HEK293 (cell line): Measurements from ENCODE around the gene TRIM40.

Experiments
- CTCF ChIA-PET: fragments of 350-600 bp; formaldehyde crosslinking; extraction: SDS; loops from one replicate; lab custom pipeline; 2021; ENCODE audit warnings: antibody characterized with exemption; lab: Yijun Ruan, JAX
- POLR2A ChIA-PET: fragments of 300-600 bp; formaldehyde crosslinking; extraction: SDS; loops from one replicate; lab custom pipeline; 2020; ENCODE audit warnings: antibody characterized with exemption, inconsistent platforms; lab: Yijun Ruan, JAX
- H3K27ac ChIP-seq: fragments of 200-500 bp; sonication (Bioruptor generic); 2 replicates; pipeline ENCODE4 v1.5.1; 2014; ENCODE audit warnings: low read depth, low read length, control low read depth, inconsistent platforms; ENCODE audit errors: extremely low read depth
- H3K36me3 ChIP-seq, 2 experiments: fragments of 200-500 bp in 1 of 2; sonication (Bioruptor generic) in 1 of 2; 1 replicate in 1 of 2; 2 replicates in 1 of 2; pipeline ENCODE4 v1.5.1; 2014 to 2017; ENCODE audit warnings: inconsistent platforms in 2 of 2, low read length in 2 of 2; ENCODE audit not compliant: control insufficient read depth in 2 of 2, insufficient read depth in 1 of 2
- H3K4me1 ChIP-seq: fragments of 200-500 bp; sonication (Bioruptor generic); 2 replicates; pipeline ENCODE4 v1.5.1; 2014; ENCODE audit warnings: mild to moderate bottlenecking, low read length, inconsistent platforms; ENCODE audit not compliant: control insufficient read depth, insufficient read depth
- H3K4me3 ChIP-seq: 2 replicates; pipeline ENCODE4 v1.5.1; 2011; ENCODE audit warnings: low read depth, mild to moderate bottlenecking, control low read depth, low read length, moderate library complexity
- H3K9me3 ChIP-seq: fragments of 200-500 bp; sonication (Bioruptor generic); 2 replicates; pipeline ENCODE4 v1.5.1; 2014; ENCODE audit warnings: low read depth, low read length, inconsistent platforms; ENCODE audit not compliant: control insufficient read depth, insufficient read depth
- KLF8 ChIP-seq: fragments of 450-650 bp; formaldehyde crosslinking; IDR thresholded peaks from 2 replicates; pipeline ENCODE4 v1.5.1; 2016; ENCODE audit warnings: missing biosample characterization, missing genetic modification characterization
- SCRT2 ChIP-seq: fragments of 450-650 bp; formaldehyde crosslinking; IDR thresholded peaks from 2 replicates; pipeline ENCODE4 v1.5.1; 2016; ENCODE audit warnings: missing biosample characterization, missing genetic modification characterization
- ZBTB10 ChIP-seq: fragments of 450-650 bp; formaldehyde crosslinking; IDR thresholded peaks from 2 replicates; pipeline ENCODE4 v1.5.1; 2016; ENCODE audit warnings: missing biosample characterization, missing genetic modification characterization
- ZBTB20 ChIP-seq: fragments of 450-650 bp; formaldehyde crosslinking; IDR thresholded peaks from 2 replicates; pipeline ENCODE4 v1.5.1; 2016; ENCODE audit warnings: missing biosample characterization, missing genetic modification characterization
- ZFHX2 ChIP-seq: fragments of 450-650 bp; formaldehyde crosslinking; conservative IDR thresholded peaks from 2 replicates; pipeline ENCODE4 v1.5.1; 2016; ENCODE audit warnings: missing biosample characterization, missing genetic modification characterization
- ZNF121 ChIP-seq: fragments of 450-650 bp; formaldehyde crosslinking; IDR thresholded peaks from 2 replicates; pipeline ENCODE4 v1.5.1; 2016; ENCODE audit warnings: missing biosample characterization, missing genetic modification characterization
- ZNF140 ChIP-seq: fragments of 450-650 bp; formaldehyde crosslinking; IDR thresholded peaks from 2 replicates; pipeline ENCODE4 v1.5.1; 2016; ENCODE audit warnings: missing biosample characterization, missing genetic modification characterization
- ZNF18 ChIP-seq: fragments of 450-650 bp; formaldehyde crosslinking; IDR thresholded peaks from 2 replicates; pipeline ENCODE4 v1.5.1; 2016; ENCODE audit warnings: missing biosample characterization, missing genetic modification characterization
- ZNF24 ChIP-seq: fragments of 450-650 bp; formaldehyde crosslinking; IDR thresholded peaks from 2 replicates; pipeline ENCODE4 v1.5.1; 2016; ENCODE audit warnings: missing biosample characterization, missing genetic modification characterization
- ZNF521 ChIP-seq: fragments of 450-650 bp; formaldehyde crosslinking; IDR thresholded peaks from 2 replicates; pipeline ENCODE4 v1.5.1; 2017; ENCODE audit warnings: missing biosample characterization, mild to moderate bottlenecking, missing genetic modification characterization
- ZNF529 ChIP-seq: fragments of 450-650 bp; formaldehyde crosslinking; IDR thresholded peaks from 2 replicates; pipeline ENCODE4 v1.5.1; 2017; ENCODE audit warnings: missing genetic modification characterization, missing biosample characterization; ENCODE audit not compliant: insufficient replicate concordance
- ZNF549 ChIP-seq: fragments of 450-650 bp; IDR thresholded peaks from 2 replicates; pipeline ENCODE4 v1.5.1; 2018; ENCODE audit warnings: missing biosample characterization, missing genetic modification characterization, mild to moderate bottlenecking, inconsistent platforms, moderate library complexity
- ZNF596 ChIP-seq: fragments of 450-650 bp; IDR thresholded peaks from 2 replicates; pipeline ENCODE4 v1.5.0; 2018; ENCODE audit warnings: missing biosample characterization, mild to moderate bottlenecking, missing genetic modification characterization, moderate library complexity
- ZNF626 ChIP-seq: fragments of 450-650 bp; sonication (Bioruptor Pico); formaldehyde crosslinking; IDR thresholded peaks from 2 replicates; pipeline ENCODE4 v1.5.1; 2018; ENCODE audit warnings: missing biosample characterization, missing genetic modification characterization, inconsistent platforms
- ZNF645 ChIP-seq: fragments of 450-650 bp; formaldehyde crosslinking; IDR thresholded peaks from 2 replicates; pipeline ENCODE4; 2016; ENCODE audit warnings: missing biosample characterization, missing genetic modification characterization
- ZNF701 ChIP-seq: fragments of 450-650 bp; formaldehyde crosslinking; IDR thresholded peaks from 2 replicates; pipeline ENCODE4 v1.5.1; 2016; ENCODE audit warnings: missing biosample characterization, missing genetic modification characterization
- TF ChIP-seq, protein P1 (sequence below): fragments of 450-650 bp; formaldehyde crosslinking; IDR thresholded peaks from 2 replicates; pipeline ENCODE4 v1.5.1; 2016; ENCODE audit warnings: missing biosample characterization, missing genetic modification characterization
- TF ChIP-seq, protein P2 (sequence below): fragments of 450-650 bp; formaldehyde crosslinking; IDR thresholded peaks from 2 replicates; pipeline ENCODE4 v1.5.1; 2016; ENCODE audit warnings: missing biosample characterization, missing genetic modification characterization

Gene TRIM40

GRCh38 chr6:30150671-30151395, 14.9 kb downstream of the TRIM40 start:
- Histone ChIP-seq H3K9me3 (no peaks in the 10 kb centered on the region), H3K4me1 (peaks cover 17% of the 10 kb centered on the region), H3K36me3 (no peaks in the 10 kb centered on the region), H3K27ac (no peak overlapping the region), H3K4me3 (no peak overlapping the region)
- ChIA-PET CTCF (interaction anchor here (1.5 to 6.3 kb wide), 2 partner anchors 12 to 19 kb away, joined by 5 to 80 read pairs; no protein-coding TSS in a partner anchor), POLR2A (no interaction called here)
- TF ChIP-seq ZNF645 (tag by site-specific recombination) (no peak), ZNF596 (tag by site-specific recombination) (no peak), ZNF626 (tag by site-specific recombination) (no peak), SCRT2 (tag by site-specific recombination) (no peak), KLF8 (tag by site-specific recombination) (no peak), ZNF121 (tag by site-specific recombination) (no peak), ZNF549 (tag by site-specific recombination) (no peak)

DNA sequence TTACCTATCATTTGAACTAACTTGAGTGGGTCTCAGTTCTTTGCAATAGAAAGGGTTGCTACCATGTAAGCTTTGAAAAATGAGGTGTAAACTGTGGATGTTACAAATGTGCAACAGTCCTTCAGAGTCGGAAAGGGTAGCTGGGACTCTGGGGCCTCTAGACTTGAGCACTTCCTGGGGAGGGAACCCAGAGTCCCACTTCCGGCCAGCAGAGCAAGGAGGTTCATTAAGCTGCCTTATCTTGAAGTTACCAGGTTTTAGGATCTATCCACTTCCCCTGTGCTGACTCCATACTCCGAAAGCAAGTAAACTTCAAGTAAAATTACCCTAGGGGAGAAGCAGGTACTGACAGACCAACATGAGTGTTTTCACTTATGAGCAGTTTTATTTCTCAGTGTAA, 15.6 kb downstream of the TRIM40 start:
- Histone ChIP-seq H3K4me3 (no peak overlapping the region), H3K27ac (no peak overlapping the region), H3K9me3 (no peaks in the 10 kb centered on the region), H3K36me3 (no peaks in the 10 kb centered on the region), H3K4me1 (peaks cover 24% of the 10 kb centered on the region)
- POLR2A ChIA-PET = no interaction called here
- TF ChIP-seq ZBTB10 = no peak
- TF ChIP-seq ZNF701 = no peak
- no peak for TF ChIP-seq ZNF529 (tag by site-specific recombination)
- no peak for TF ChIP-seq ZNF24 (tag by site-specific recombination)
- TF ChIP-seq, protein P1, sequence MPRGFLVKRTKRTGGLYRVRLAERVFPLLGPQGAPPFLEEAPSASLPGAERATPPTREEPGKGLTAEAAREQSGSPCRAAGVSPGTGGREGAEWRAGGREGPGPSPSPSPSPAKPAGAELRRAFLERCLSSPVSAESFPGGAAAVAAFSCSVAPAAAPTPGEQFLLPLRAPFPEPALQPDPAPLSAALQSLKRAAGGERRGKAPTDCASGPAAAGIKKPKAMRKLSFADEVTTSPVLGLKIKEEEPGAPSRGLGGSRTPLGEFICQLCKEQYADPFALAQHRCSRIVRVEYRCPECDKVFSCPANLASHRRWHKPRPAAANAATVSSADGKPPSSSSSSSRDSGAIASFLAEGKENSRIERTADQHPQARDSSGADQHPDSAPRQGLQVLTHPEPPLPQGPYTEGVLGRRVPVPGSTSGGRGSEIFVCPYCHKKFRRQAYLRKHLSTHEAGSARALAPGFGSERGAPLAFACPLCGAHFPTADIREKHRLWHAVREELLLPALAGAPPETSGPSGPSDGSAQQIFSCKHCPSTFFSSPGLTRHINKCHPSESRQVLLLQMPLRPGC (tag by site-specific recombination) = no peak
- TF ChIP-seq ZNF596 (tag by site-specific recombination) = no peak
- no peak for TF ChIP-seq ZFHX2
- TF ChIP-seq SCRT2 (tag by site-specific recombination) = no peak
- no peak for TF ChIP-seq ZBTB20
- no peak for TF ChIP-seq ZNF140
- no peak for TF ChIP-seq KLF8 (tag by site-specific recombination)
- no peak for TF ChIP-seq ZNF521 (tag by site-specific recombination)
- no peak for TF ChIP-seq ZNF18 (tag by site-specific recombination)
- TF ChIP-seq, protein P2, sequence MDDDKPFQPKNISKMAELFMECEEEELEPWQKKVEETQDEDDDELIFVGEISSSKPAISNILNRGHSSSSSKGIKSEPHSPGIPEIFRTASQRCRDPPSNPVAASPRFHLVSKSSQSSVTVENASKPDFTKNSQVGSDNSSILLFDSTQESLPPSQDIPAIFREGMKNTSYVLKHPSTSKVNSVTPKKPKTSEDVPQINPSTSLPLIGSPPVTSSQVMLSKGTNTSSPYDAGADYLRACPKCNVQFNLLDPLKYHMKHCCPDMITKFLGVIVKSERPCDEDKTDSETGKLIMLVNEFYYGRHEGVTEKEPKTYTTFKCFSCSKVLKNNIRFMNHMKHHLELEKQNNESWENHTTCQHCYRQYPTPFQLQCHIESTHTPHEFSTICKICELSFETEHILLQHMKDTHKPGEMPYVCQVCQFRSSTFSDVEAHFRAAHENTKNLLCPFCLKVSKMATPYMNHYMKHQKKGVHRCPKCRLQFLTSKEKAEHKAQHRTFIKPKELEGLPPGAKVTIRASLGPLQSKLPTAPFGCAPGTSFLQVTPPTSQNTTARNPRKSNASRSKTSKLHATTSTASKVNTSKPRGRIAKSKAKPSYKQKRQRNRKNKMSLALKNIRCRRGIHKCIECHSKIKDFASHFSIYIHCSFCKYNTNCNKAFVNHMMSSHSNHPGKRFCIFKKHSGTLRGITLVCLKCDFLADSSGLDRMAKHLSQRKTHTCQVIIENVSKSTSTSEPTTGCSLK (tag by site-specific recombination) = no peak
- CTCF ChIA-PET = interaction anchor here (0.5 to 6.3 kb wide), 5 partner anchors 13 to 121 kb away, joined by 3 to 80 read pairs (median 5); no protein-coding TSS in a partner anchor
